GM21360 (cell line): ENCODE results near the gene ZFYVE28.
A peak's percentile ranks its signal among the peaks of the same experiment; 100 is the strongest.

Experiments
- ATAC-seq: cut with Tn5 transposase; IDR thresholded peaks from one replicate; pipeline ENCODE4 v1.9.1; 2021; ENCODE audit warnings: mild to moderate bottlenecking, moderate library complexity; ENCODE audit not compliant: unreplicated experiment

The ZFYVE28 gene

GRCh38 chr4:2428496-2429213 lies 10.2 kb upstream of the ZFYVE28 start:
- ATAC-seq, result no peak

GRCh38 chr4:2427383-2428334 lies 9.2 kb upstream of the ZFYVE28 start:
- ATAC-seq, result no peak

GRCh38 chr4:2426711-2427275 lies 8.3 kb upstream of the ZFYVE28 start:
- no peak for ATAC-seq

GRCh38 chr4:2426069-2426397 lies 7.6 kb upstream of the ZFYVE28 start:
- ATAC-seq, result no peak

- ATAC-seq, result no peak
Measured at GRCh38 chr4:2425386-2426068, 7.1 kb upstream of the ZFYVE28 start.

- no peak for ATAC-seq
Measured at GRCh38 chr4:2424581-2424980, 6.1 kb upstream of the ZFYVE28 start.

GRCh38 chr4:2423695-2424094 lies 5.2 kb upstream of the ZFYVE28 start:
- no peak for ATAC-seq

GRCh38 chr4:2423066-2423465 lies 4.6 kb upstream of the ZFYVE28 start:
- ATAC-seq, result no peak

- no peak for ATAC-seq
Measured at GRCh38 chr4:2421928-2422327, 3.5 kb upstream of the ZFYVE28 start.

GRCh38 chr4:2419814-2420213 lies 1.4 kb upstream of the ZFYVE28 start:
- no peak for ATAC-seq

- ATAC-seq, result peak; percentile 82
Measured at GRCh38 chr4:2418650-2419571, 466 bp upstream of the ZFYVE28 start, which contains the start of gene CFAP99. Gene CFAP99, plus strand, starts transcription at chr4:2418955.

GRCh38 chr4:2417226-2417764 lies 1.1 kb downstream of the ZFYVE28 start:
- no peak for ATAC-seq

- no peak for ATAC-seq
Measured at GRCh38 chr4:2416564-2417225, 1.8 kb downstream of the ZFYVE28 start.

- ATAC-seq, result no peak
Measured at GRCh38 chr4:2415881-2416563, 2.4 kb downstream of the ZFYVE28 start.

- no peak for ATAC-seq
Measured at GRCh38 chr4:2415213-2415612, 3.2 kb downstream of the ZFYVE28 start.

- no peak for ATAC-seq
Measured at GRCh38 chr4:2413821-2414610, 4.4 kb downstream of the ZFYVE28 start.

GRCh38 chr4:2412885-2413716 lies 5.3 kb downstream of the ZFYVE28 start:
- peak; percentile 39 for ATAC-seq
